Endodermal cell (in vitro differentiated cells): ENCODE data around the gene CTSG. TPM values are rescaled to one million over a fixed set of nuclear protein-coding genes. Genes with fewer than 3 reads are reported as not detected.
"Not testable (repeated sequence)": the region's sequence is repeated elsewhere in the genome, so short reads cannot be mapped to it uniquely, and the experiment has no call there.

Experiments used
- DNase-seq: peaks from one replicate; pipeline ENCODE4 v3.0.0-alpha.2; 2017
- H3K27ac ChIP-seq: 2 replicates; pipeline ENCODE4 v1.5.1; 2013; ENCODE audit warnings: mild to moderate bottlenecking, low read depth, low read length, moderate library complexity
- H3K27me3 ChIP-seq: 2 replicates; pipeline ENCODE4 v1.6.1; 2013; ENCODE audit warnings: mild to moderate bottlenecking, low read length, moderate library complexity; ENCODE audit not compliant: insufficient read depth, control insufficient read depth, poor library complexity, severe bottlenecking
- H3K36me3 ChIP-seq: 2 replicates; pipeline ENCODE4 v1.7.0; 2013; ENCODE audit warnings: mild to moderate bottlenecking, low read length, moderate library complexity; ENCODE audit not compliant: control insufficient read depth, insufficient read depth
- H3K4me1 ChIP-seq: one replicate; pipeline ENCODE4 v1.7.0; 2013; ENCODE audit warnings: low read length; ENCODE audit not compliant: control insufficient read depth, insufficient read depth
- H3K4me3 ChIP-seq: 2 replicates; pipeline ENCODE4 v1.5.1; 2013; ENCODE audit warnings: mild to moderate bottlenecking, low read length, moderate library complexity
- H3K9ac ChIP-seq: 2 replicates; pipeline ENCODE4 v1.6.1; 2013; ENCODE audit warnings: mild to moderate bottlenecking, low read length, moderate library complexity; ENCODE audit not compliant: poor library complexity, severe bottlenecking; ENCODE audit errors: extremely low read depth
- H3K9me3 ChIP-seq: 2 replicates; pipeline ENCODE4 v1.6.1; 2013; ENCODE audit warnings: mild to moderate bottlenecking, low read length, moderate library complexity; ENCODE audit not compliant: control insufficient read depth
- H3K27ac Mint-ChIP-seq: 2 replicates; pipeline ENCODE4 v1.8.0; 2020; ENCODE audit warnings: mixed read lengths
- H3K27me3 Mint-ChIP-seq: 2 replicates; pipeline ENCODE4 v1.8.0; 2021; ENCODE audit warnings: mild to moderate bottlenecking, mixed read lengths; ENCODE audit not compliant: insufficient read depth
- H3K36me3 Mint-ChIP-seq: 2 replicates; pipeline ENCODE4 v1.8.0; 2020; ENCODE audit warnings: low read depth, mixed read lengths
- H3K4me1 Mint-ChIP-seq: 2 replicates; pipeline ENCODE4 v1.8.0; 2020; ENCODE audit warnings: mixed read lengths
- H3K4me3 Mint-ChIP-seq: 2 replicates; pipeline ENCODE4 v1.8.0; 2020; ENCODE audit warnings: mild to moderate bottlenecking, moderate library complexity, mixed read lengths
- H3K9me3 Mint-ChIP-seq: 2 replicates; pipeline ENCODE4 v1.8.0; 2020; ENCODE audit warnings: mild to moderate bottlenecking, mixed read lengths
- WGBS, 2 experiments: methylation state at CpG; one replicate each; pipeline versions ENCODE4 v1.1.5 to v1.1.7; 2013; ENCODE audit warnings: missing lambda C conversion rate in 2 of 2, mixed read lengths in 1 of 2; ENCODE audit not compliant: insufficient coverage in 1 of 2, insufficient read length in 1 of 2; 5-methylcytosine and 5-hydroxymethylcytosine counted together
- total RNA-seq, 2 donors: library from RNA; stranded (reverse); fragmentation: NEBNext Ultra II Directional in 1 of 2; extraction: Animal tissue kit (Norgen Biotek cat#: 25700) in 1 of 2; gene quantifications; 2 replicates in 1 of 2; 3 replicates in 1 of 2; pipeline ENCODE4 v1.2.1, GENCODE V29; 2021
- TF ChIP-seq, protein P1 (sequence below): fragments of 200-600 bp; sonication (generic); conservative IDR thresholded peaks from 2 replicates; pipeline ENCODE4 v1.5.0; 2021; ENCODE audit warnings: antibody characterized with exemption, mild to moderate bottlenecking

CTSG gene
- total RNA-seq, 2 donors from 2014 or later: not detected

DNA sequence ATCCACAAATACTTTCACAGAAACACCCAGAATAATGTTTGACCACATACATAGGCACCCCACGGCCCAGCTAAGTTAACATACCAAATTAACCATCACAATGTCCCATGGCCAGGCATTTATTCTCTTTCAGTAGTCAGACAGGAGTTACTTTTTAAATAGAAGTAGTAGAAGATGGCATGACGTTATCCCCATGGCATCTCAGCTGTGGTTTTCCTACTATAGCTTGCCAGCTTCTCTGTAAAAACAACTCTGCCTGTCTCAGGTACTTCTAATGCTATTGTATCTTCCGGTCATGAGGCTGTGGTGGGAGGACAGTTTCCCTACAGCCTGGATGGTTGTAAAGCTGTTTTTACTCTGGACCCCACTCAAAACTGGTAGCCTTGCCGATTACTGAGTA is 19.3 kb downstream of the CTSG start:
- no peak overlapping the region for H3K27ac ChIP-seq
- H3K4me1 Mint-ChIP-seq: no peaks in the 10 kb centered on the region
- WGBS, 2 experiments: 83 to 87% methylated on average over 2 to 4 of the region's 4 CpGs

DNA sequence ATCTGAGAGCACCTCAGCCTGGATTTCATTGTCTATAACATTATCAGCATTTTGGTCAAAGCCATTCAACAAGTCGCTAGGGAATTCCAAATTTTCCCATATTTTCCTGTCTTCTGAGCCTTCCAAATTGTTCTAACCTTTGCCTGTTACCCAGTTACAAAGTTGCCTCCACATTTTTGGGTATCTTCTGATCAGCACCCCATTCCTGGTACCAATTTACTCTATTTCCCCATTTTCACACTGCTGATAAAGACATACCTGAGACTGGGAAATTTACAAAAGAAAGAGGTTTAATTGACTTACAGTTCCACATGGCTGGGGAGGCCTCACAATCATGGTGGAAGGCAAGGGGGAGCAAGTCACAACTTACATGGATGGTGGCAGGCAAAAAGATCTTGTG is 27.0 kb downstream of the CTSG start:
- not testable (repeated sequence) for DNase-seq, H3K27ac ChIP-seq, H3K27me3 Mint-ChIP-seq, H3K4me3 Mint-ChIP-seq, H3K27ac Mint-ChIP-seq, H3K36me3 Mint-ChIP-seq, H3K9ac ChIP-seq, H3K4me1 ChIP-seq, H3K36me3 ChIP-seq, H3K27me3 ChIP-seq, H3K4me1 Mint-ChIP-seq, H3K4me3 ChIP-seq
- 75 to 76% methylated on average over 1 of the region's 1 CpG for WGBS, 2 experiments
- H3K9me3 Mint-ChIP-seq: peaks cover 73% of the 10 kb centered on the region
- H3K9me3 ChIP-seq: peaks cover 30% of the 10 kb centered on the region

More for the DNA sequence above, 19.3 kb downstream of the CTSG start:
- H3K4me3 Mint-ChIP-seq: no peak overlapping the region
- Histone ChIP-seq H3K9me3 (peaks cover 28% of the 10 kb centered on the region), H3K4me1 (no peaks in the 10 kb centered on the region), H3K27me3 (no peaks in the 10 kb centered on the region), H3K36me3 (no peaks in the 10 kb centered on the region), H3K4me3 (no peak overlapping the region), H3K9ac (no peak overlapping the region)
- H3K27ac Mint-ChIP-seq: no peak overlapping the region
- peaks cover 23% of the 10 kb centered on the region for H3K9me3 Mint-ChIP-seq
- DNase-seq: no peak
- H3K27me3 Mint-ChIP-seq: no peaks in the 10 kb centered on the region
- TF ChIP-seq, protein P1, sequence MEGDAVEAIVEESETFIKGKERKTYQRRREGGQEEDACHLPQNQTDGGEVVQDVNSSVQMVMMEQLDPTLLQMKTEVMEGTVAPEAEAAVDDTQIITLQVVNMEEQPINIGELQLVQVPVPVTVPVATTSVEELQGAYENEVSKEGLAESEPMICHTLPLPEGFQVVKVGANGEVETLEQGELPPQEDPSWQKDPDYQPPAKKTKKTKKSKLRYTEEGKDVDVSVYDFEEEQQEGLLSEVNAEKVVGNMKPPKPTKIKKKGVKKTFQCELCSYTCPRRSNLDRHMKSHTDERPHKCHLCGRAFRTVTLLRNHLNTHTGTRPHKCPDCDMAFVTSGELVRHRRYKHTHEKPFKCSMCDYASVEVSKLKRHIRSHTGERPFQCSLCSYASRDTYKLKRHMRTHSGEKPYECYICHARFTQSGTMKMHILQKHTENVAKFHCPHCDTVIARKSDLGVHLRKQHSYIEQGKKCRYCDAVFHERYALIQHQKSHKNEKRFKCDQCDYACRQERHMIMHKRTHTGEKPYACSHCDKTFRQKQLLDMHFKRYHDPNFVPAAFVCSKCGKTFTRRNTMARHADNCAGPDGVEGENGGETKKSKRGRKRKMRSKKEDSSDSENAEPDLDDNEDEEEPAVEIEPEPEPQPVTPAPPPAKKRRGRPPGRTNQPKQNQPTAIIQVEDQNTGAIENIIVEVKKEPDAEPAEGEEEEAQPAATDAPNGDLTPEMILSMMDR: no peak
- H3K36me3 Mint-ChIP-seq: no peaks in the 10 kb centered on the region

DNA sequence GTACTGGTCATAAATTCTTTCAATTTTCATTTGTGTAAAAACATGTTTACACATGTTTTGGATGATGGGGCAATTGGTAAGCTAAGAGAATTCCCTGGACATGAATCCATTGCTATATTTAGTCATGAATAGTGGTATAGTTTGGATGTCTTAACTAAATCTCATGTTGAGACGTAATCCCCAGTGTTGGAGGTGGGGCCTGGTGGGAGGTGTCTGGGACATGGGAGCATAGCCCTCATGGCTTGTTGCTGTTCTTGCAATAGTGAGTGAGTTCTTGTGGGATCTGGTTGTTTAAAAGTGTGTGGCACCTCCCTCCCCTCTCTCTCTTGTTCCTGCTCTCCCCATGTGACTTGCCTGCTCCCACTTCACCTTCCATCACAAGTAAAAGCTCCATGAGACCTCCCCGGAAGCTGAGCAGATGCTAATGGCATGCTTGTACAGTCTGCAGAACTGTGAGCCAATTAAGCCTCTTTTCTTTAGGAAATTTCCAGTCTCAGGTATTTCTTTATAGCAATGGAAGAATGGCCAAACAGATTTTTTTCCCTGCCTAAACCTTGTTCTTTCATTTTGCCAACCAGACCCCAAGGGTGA is 33.6 kb downstream of the CTSG start:
- Histone ChIP-seq H3K36me3 (no peaks in the 10 kb centered on the region), H3K27ac (no peak overlapping the region), H3K4me3 (no peak overlapping the region), H3K9me3 (peaks cover 27% of the 10 kb centered on the region), H3K9ac (no peak overlapping the region), H3K4me1 (no peaks in the 10 kb centered on the region), H3K27me3 (no peaks in the 10 kb centered on the region)
- TF ChIP-seq, protein P1: no peak
- H3K27ac Mint-ChIP-seq: no peak overlapping the region
- no peaks in the 10 kb centered on the region for H3K27me3 Mint-ChIP-seq
- peaks cover 52% of the 10 kb centered on the region for H3K9me3 Mint-ChIP-seq
- WGBS, 2 experiments: 95 to 100% methylated on average over 1 to 2 of the region's 2 CpGs
- no peak overlapping the region for H3K4me3 Mint-ChIP-seq
- no peak for DNase-seq
- H3K36me3 Mint-ChIP-seq: no peaks in the 10 kb centered on the region
- H3K4me1 Mint-ChIP-seq: no peaks in the 10 kb centered on the region

DNA sequence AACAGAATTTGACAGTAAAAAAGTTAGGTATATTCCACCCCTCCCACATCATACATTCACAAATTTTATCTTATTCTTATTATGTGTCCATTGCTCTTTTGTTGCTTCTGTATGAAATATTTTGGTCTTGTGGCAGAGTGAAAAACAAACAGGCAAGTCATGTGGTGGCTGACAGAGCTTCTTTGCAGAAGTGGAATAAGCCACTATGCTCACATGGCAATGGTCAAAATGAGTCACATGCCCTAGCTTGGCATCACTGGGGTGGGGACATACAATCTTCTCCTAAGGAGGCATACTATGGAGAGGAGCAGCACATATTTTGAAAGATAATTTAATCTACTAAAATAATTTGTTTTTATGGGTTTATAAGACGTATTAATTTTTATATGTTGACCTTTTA is 40.3 kb downstream of the CTSG start:
- Histone ChIP-seq H3K4me3 (no peak overlapping the region), H3K9ac (no peak overlapping the region), H3K4me1 (no peaks in the 10 kb centered on the region), H3K27me3 (no peaks in the 10 kb centered on the region), H3K9me3 (no peaks in the 10 kb centered on the region), H3K27ac (no peak overlapping the region), H3K36me3 (no peaks in the 10 kb centered on the region)
- no peaks in the 10 kb centered on the region for H3K4me1 Mint-ChIP-seq
- no peaks in the 10 kb centered on the region for H3K27me3 Mint-ChIP-seq
- TF ChIP-seq, protein P1: no peak
- no CpG with 5 or more reads among the region's 1 CpG for WGBS, 2 experiments
- H3K9me3 Mint-ChIP-seq: peaks cover 6% of the 10 kb centered on the region
- no peak overlapping the region for H3K4me3 Mint-ChIP-seq
- no peak overlapping the region for H3K27ac Mint-ChIP-seq
- no peak for DNase-seq
- no peaks in the 10 kb centered on the region for H3K36me3 Mint-ChIP-seq
